Measurements from ENCODE around the gene HUNK.
"Not testable (repeated sequence)": the region's sequence is repeated elsewhere in the genome, so short reads cannot be mapped to it uniquely, and the experiment has no call there.

Gene HUNK

GRCh38 chr21:31999810-32000468 is 127.1 kb downstream of the HUNK start:
- no peak for DNase-seq (ENCODE audit: low read depth)

- no peak for DNase-seq (ENCODE audit: low read depth)
These were observed 128.6 kb downstream of the HUNK start for GRCh38 chr21:32001390-32001789.

- DNase-seq (ENCODE audit: low read depth): no peak
These were observed 130.6 kb downstream of the HUNK start for GRCh38 chr21:32003411-32003810.

- no peak for DNase-seq (ENCODE audit: low read depth)
These were observed 131.5 kb downstream of the HUNK start for GRCh38 chr21:32004291-32004690.

GRCh38 chr21:32007456-32007855 is 134.6 kb downstream of the HUNK start:
- no peak for DNase-seq (ENCODE audit: low read depth)

GRCh38 chr21:32008714-32009113 is 135.9 kb downstream of the HUNK start:
- no peak for DNase-seq (ENCODE audit: low read depth)

GRCh38 chr21:32009263-32009662 is 136.4 kb downstream of the HUNK start:
- DNase-seq (ENCODE audit: low read depth): no peak

- no peak for DNase-seq (ENCODE audit: low read depth)
These were observed 142.8 kb downstream of the HUNK start for GRCh38 chr21:32015461-32016139.

- no peak for DNase-seq (ENCODE audit: low read depth)
These were observed 145.6 kb downstream of the HUNK start for GRCh38 chr21:32018381-32018780.

GRCh38 chr21:32020564-32020963 is 147.7 kb downstream of the HUNK start:
- DNase-seq (ENCODE audit: low read depth): no peak

GRCh38 chr21:32021319-32021994 is 148.6 kb downstream of the HUNK start:
- DNase-seq (ENCODE audit: low read depth): no peak

GRCh38 chr21:32022146-32022545 is 149.3 kb downstream of the HUNK start:
- no peak for DNase-seq (ENCODE audit: low read depth)

GRCh38 chr21:32030146-32030652 is 157.4 kb downstream of the HUNK start:
- DNase-seq (ENCODE audit: low read depth): no peak

GRCh38 chr21:32034850-32035249 is 162.0 kb downstream of the HUNK start:
- DNase-seq (ENCODE audit: low read depth): no peak

- DNase-seq (ENCODE audit: low read depth): no peak
These were observed 162.8 kb downstream of the HUNK start for GRCh38 chr21:32035617-32036016.

GRCh38 chr21:32036756-32037155 is 163.9 kb downstream of the HUNK start:
- DNase-seq (ENCODE audit: low read depth): no peak

- DNase-seq (ENCODE audit: low read depth): not testable (repeated sequence)
These were observed 165.9 kb downstream of the HUNK start for GRCh38 chr21:32038751-32039150.

- no peak for DNase-seq (ENCODE audit: low read depth)
These were observed 170.6 kb downstream of the HUNK start for GRCh38 chr21:32043458-32043857.

GRCh38 chr21:32044205-32045180 is 171.7 kb downstream of the HUNK start:
- no peak for DNase-seq (ENCODE audit: low read depth)

- no peak for DNase-seq (ENCODE audit: low read depth)
These were observed 173.4 kb downstream of the HUNK start for GRCh38 chr21:32046191-32046590.

- DNase-seq (ENCODE audit: low read depth): no peak
These were observed 175.5 kb downstream of the HUNK start for GRCh38 chr21:32048353-32048752.
